H1 (cell line): Measurements from ENCODE around the gene RER1. TPM values are rescaled to one million over a fixed set of nuclear protein-coding genes. Genes with fewer than 3 reads are reported as not detected.
A peak's percentile ranks its signal among the peaks of the same experiment; 100 is the strongest.

Source experiments
- CHD7 ChIP-seq: fragments of 300-600 bp; sonication (generic); IDR thresholded peaks from 2 replicates; pipeline ENCODE4 v1.7.1; 2012; ENCODE audit warnings: low read length, moderate library complexity, mild to moderate bottlenecking, inconsistent platforms; ENCODE audit not compliant: insufficient replicate concordance
- NRF1 ChIP-seq: IDR thresholded peaks from 2 replicates; pipeline ENCODE4 v1.6.1; 2011; ENCODE audit warnings: mild to moderate bottlenecking, low read depth, low read length, improper control_type of control experiment
- POLR2A ChIP-seq, 2 experiments: IDR thresholded peaks; 1 replicate in 1 of 2; 2 replicates in 1 of 2; pipeline ENCODE4 v1.6.1; 2011; ENCODE audit warnings: low read depth in 2 of 2, low read length in 2 of 2, mild to moderate bottlenecking in 2 of 2; ENCODE audit errors: control extremely low read depth in 1 of 2
- SIRT6 ChIP-seq: IDR thresholded peaks from one replicate; pipeline ENCODE4 v1.7.1; 2012; ENCODE audit warnings: low read length, inconsistent platforms
- SP2 ChIP-seq: IDR thresholded peaks from 2 replicates; pipeline ENCODE4 v1.6.1; 2012; ENCODE audit warnings: mild to moderate bottlenecking, low read length, inconsistent platforms
- SP4 ChIP-seq: IDR thresholded peaks from 2 replicates; pipeline ENCODE4 v1.6.1; 2012; ENCODE audit warnings: low read length, inconsistent platforms
- TAF7 ChIP-seq: optimal IDR thresholded peaks from 2 replicates; pipeline ENCODE3; 2011; ENCODE audit warnings: low read depth, mild to moderate bottlenecking, inconsistent platforms, low read length, moderate library complexity, borderline replicate concordance
- USF2 ChIP-seq: IDR thresholded peaks from 2 replicates; pipeline ENCODE4 v1.6.1; 2011; ENCODE audit warnings: low read length, improper control_type of control experiment
- polyA plus RNA-seq, 7 experiments: library from polyadenylated mRNA; depleted of rRNA in 3 of 7; stranded (reverse) in 5 of 7; unstranded in 2 of 7; fragments of >200 nt in 5 of 7; fragments of 200-250 nt in 2 of 7; gene quantifications; 1 replicate in 5 of 7; 2 replicates in 1 of 7; 4 replicates in 1 of 7; pipeline versions ENCODE4 v1.2.1 to v1.2.3, GENCODE V29; 2011 to 2013; ENCODE audit warnings: missing spikeins in 2 of 7, mixed read lengths in 2 of 7
- total RNA-seq: library from RNA; stranded (reverse); fragmentation: NEBNext Ultra II Directional; extraction: Animal tissue kit (Norgen Biotek cat#: 25700); gene quantifications from 2 replicates; pipeline ENCODE4 v1.2.1, GENCODE V29; 2021

The RER1 gene
- total and polyA plus RNA-seq, 2 of the 8 experiments (the other 6 are each of a cell fraction or from before 2014, with no cell fraction given): 102 to 134 TPM

GRCh38 chr1:2412395-2412772 lies 20.7 kb downstream of the RER1 start, which contains the start of gene PEX10 (continued):
- TF ChIP-seq SP2 (no peak), USF2 (no peak), CHD7 (no peak), TAF7 (peak; percentile 66), SP4 (0 out of 2 replicates have a peak, but pooled peaks have one; percentile 27), NRF1 (no peak), SIRT6 (no peak), POLR2A (IDR thresholded peaks at IDR 0.05; ENCODE audit: control extremely low read depth in 1 of 2, low read depth in 2 of 2, low read length in 2 of 2) (peak in 1 of 2 experiments; percentile 83; a peak in 2 of 3 replicates)
